ENCODE measurements around the gene NSD2.
"Not testable (repeated sequence)": the region's sequence is repeated elsewhere in the genome, so short reads cannot be mapped to it uniquely, and the experiment has no call there.

Gene NSD2

GRCh38 chr4:1831331-1831730 lies 39.9 kb upstream of the NSD2 start:
- Histone ChIP-seq H3K9me3 (ENCODE audit: control insufficient read depth in 1 of 2, low read length in 2 of 2) (no peaks in the 10 kb centered on the region), H3K27ac (ENCODE audit: low read depth, low read length) (no peak overlapping the region), H3K36me3 (ENCODE audit: control insufficient read depth in 1 of 2, insufficient read depth in 2 of 2, low read length in 2 of 2) (peaks cover 25 to 74% of the 10 kb centered on the region in 2 donors), H3K27me3 (ENCODE audit: control insufficient read depth in 1 of 2, insufficient read depth in 2 of 2, low read length in 2 of 2) (no peaks in the 10 kb centered on the region), H3K9ac (ENCODE audit: low read depth in 1 of 2, low read length in 2 of 2) (no peak overlapping the region), H3K4me3 (ENCODE audit: low read depth in 1 of 2, low read length in 2 of 2) (no peak overlapping the region), H3K4me1 (ENCODE audit: control insufficient read depth in 1 of 2, insufficient read depth in 2 of 2, low read length in 2 of 2) (no peaks in the 10 kb centered on the region)

GRCh38 chr4:1832690-1833089 lies 38.5 kb upstream of the NSD2 start:
- no peak overlapping the region for H3K27ac ChIP-seq (ENCODE audit: low read depth, low read length)
- H3K27me3 ChIP-seq (ENCODE audit: control insufficient read depth in 1 of 2, insufficient read depth in 2 of 2, low read length in 2 of 2) = no peaks in the 10 kb centered on the region
- H3K4me1 ChIP-seq (ENCODE audit: control insufficient read depth in 1 of 2, insufficient read depth in 2 of 2, low read length in 2 of 2) = no peaks in the 10 kb centered on the region
- H3K36me3 ChIP-seq (ENCODE audit: control insufficient read depth in 1 of 2, insufficient read depth in 2 of 2, low read length in 2 of 2) = peaks cover 26 to 75% of the 10 kb centered on the region in 2 donors
- H3K4me3 ChIP-seq (ENCODE audit: low read depth in 1 of 2, low read length in 2 of 2) = no peak overlapping the region
- H3K9me3 ChIP-seq (ENCODE audit: control insufficient read depth in 1 of 2, low read length in 2 of 2) = no peaks in the 10 kb centered on the region
- H3K9ac ChIP-seq (ENCODE audit: low read depth in 1 of 2, low read length in 2 of 2) = no peak overlapping the region

GRCh38 chr4:1833307-1834046 lies 37.7 kb upstream of the NSD2 start:
- Histone ChIP-seq H3K9me3 (ENCODE audit: control insufficient read depth in 1 of 2, low read length in 2 of 2) (no peaks in the 10 kb centered on the region), H3K27ac (ENCODE audit: low read depth, low read length) (no peak overlapping the region), H3K27me3 (ENCODE audit: control insufficient read depth in 1 of 2, insufficient read depth in 2 of 2, low read length in 2 of 2) (no peaks in the 10 kb centered on the region), H3K4me3 (ENCODE audit: low read depth in 1 of 2, low read length in 2 of 2) (no peak overlapping the region), H3K9ac (ENCODE audit: low read depth in 1 of 2, low read length in 2 of 2) (no peak overlapping the region), H3K36me3 (ENCODE audit: control insufficient read depth in 1 of 2, insufficient read depth in 2 of 2, low read length in 2 of 2) (peaks cover 26 to 77% of the 10 kb centered on the region in 2 donors), H3K4me1 (ENCODE audit: control insufficient read depth in 1 of 2, insufficient read depth in 2 of 2, low read length in 2 of 2) (no peaks in the 10 kb centered on the region)

GRCh38 chr4:1834047-1834775 lies 37.0 kb upstream of the NSD2 start:
- H3K9me3 ChIP-seq (ENCODE audit: control insufficient read depth in 1 of 2, low read length in 2 of 2) = no peaks in the 10 kb centered on the region
- H3K36me3 ChIP-seq (ENCODE audit: control insufficient read depth in 1 of 2, insufficient read depth in 2 of 2, low read length in 2 of 2) = peaks cover 28 to 85% of the 10 kb centered on the region in 2 donors
- no peaks in the 10 kb centered on the region for H3K27me3 ChIP-seq (ENCODE audit: control insufficient read depth in 1 of 2, insufficient read depth in 2 of 2, low read length in 2 of 2)
- no peak overlapping the region for H3K9ac ChIP-seq (ENCODE audit: low read depth in 1 of 2, low read length in 2 of 2)
- no peak overlapping the region for H3K27ac ChIP-seq (ENCODE audit: low read depth, low read length)
- H3K4me3 ChIP-seq (ENCODE audit: low read depth in 1 of 2, low read length in 2 of 2) = no peak overlapping the region
- H3K4me1 ChIP-seq (ENCODE audit: control insufficient read depth in 1 of 2, insufficient read depth in 2 of 2, low read length in 2 of 2) = no peaks in the 10 kb centered on the region

- not testable (repeated sequence) for H3K9ac ChIP-seq (ENCODE audit: low read depth in 1 of 2, low read length in 2 of 2); H3K27ac ChIP-seq (ENCODE audit: low read depth, low read length); H3K4me1 ChIP-seq (ENCODE audit: control insufficient read depth in 1 of 2, insufficient read depth in 2 of 2, low read length in 2 of 2); H3K4me3 ChIP-seq (ENCODE audit: low read depth in 1 of 2, low read length in 2 of 2); H3K9me3 ChIP-seq (ENCODE audit: control insufficient read depth in 1 of 2, low read length in 2 of 2); H3K27me3 ChIP-seq (ENCODE audit: control insufficient read depth in 1 of 2, insufficient read depth in 2 of 2, low read length in 2 of 2)
- H3K36me3 ChIP-seq (ENCODE audit: control insufficient read depth in 1 of 2, insufficient read depth in 2 of 2, low read length in 2 of 2) = peaks cover 38 to 82% of the 10 kb centered on the region in 2 donors
Measured at GRCh38 chr4:1835836-1836235, 35.4 kb upstream of the NSD2 start.

GRCh38 chr4:1836650-1837049 lies 34.5 kb upstream of the NSD2 start:
- H3K9ac ChIP-seq (ENCODE audit: low read depth in 1 of 2, low read length in 2 of 2) = no peak overlapping the region
- H3K27me3 ChIP-seq (ENCODE audit: control insufficient read depth in 1 of 2, insufficient read depth in 2 of 2, low read length in 2 of 2) = no peaks in the 10 kb centered on the region
- no peak overlapping the region for H3K27ac ChIP-seq (ENCODE audit: low read depth, low read length)
- no peaks in the 10 kb centered on the region for H3K4me1 ChIP-seq (ENCODE audit: control insufficient read depth in 1 of 2, insufficient read depth in 2 of 2, low read length in 2 of 2)
- H3K4me3 ChIP-seq (ENCODE audit: low read depth in 1 of 2, low read length in 2 of 2) = no peak overlapping the region
- H3K9me3 ChIP-seq (ENCODE audit: control insufficient read depth in 1 of 2, low read length in 2 of 2) = no peaks in the 10 kb centered on the region
- peaks cover 39 to 82% of the 10 kb centered on the region in 2 donors for H3K36me3 ChIP-seq (ENCODE audit: control insufficient read depth in 1 of 2, insufficient read depth in 2 of 2, low read length in 2 of 2)

- Histone ChIP-seq H3K36me3 (ENCODE audit: control insufficient read depth in 1 of 2, insufficient read depth in 2 of 2, low read length in 2 of 2) (peaks cover 37 to 83% of the 10 kb centered on the region in 2 donors), H3K4me1 (ENCODE audit: control insufficient read depth in 1 of 2, insufficient read depth in 2 of 2, low read length in 2 of 2) (no peaks in the 10 kb centered on the region), H3K9me3 (ENCODE audit: control insufficient read depth in 1 of 2, low read length in 2 of 2) (no peaks in the 10 kb centered on the region), H3K9ac (ENCODE audit: low read depth in 1 of 2, low read length in 2 of 2) (no peak overlapping the region), H3K27ac (ENCODE audit: low read depth, low read length) (no peak overlapping the region), H3K27me3 (ENCODE audit: control insufficient read depth in 1 of 2, insufficient read depth in 2 of 2, low read length in 2 of 2) (no peaks in the 10 kb centered on the region), H3K4me3 (ENCODE audit: low read depth in 1 of 2, low read length in 2 of 2) (no peak overlapping the region)
Measured at GRCh38 chr4:1837069-1837468, 34.1 kb upstream of the NSD2 start.

- Histone ChIP-seq H3K27me3 (ENCODE audit: control insufficient read depth in 1 of 2, insufficient read depth in 2 of 2, low read length in 2 of 2) (no peaks in the 10 kb centered on the region), H3K9ac (ENCODE audit: low read depth in 1 of 2, low read length in 2 of 2) (no peak overlapping the region), H3K4me3 (ENCODE audit: low read depth in 1 of 2, low read length in 2 of 2) (no peak overlapping the region), H3K27ac (ENCODE audit: low read depth, low read length) (no peak overlapping the region), H3K4me1 (ENCODE audit: control insufficient read depth in 1 of 2, insufficient read depth in 2 of 2, low read length in 2 of 2) (no peaks in the 10 kb centered on the region), H3K9me3 (ENCODE audit: control insufficient read depth in 1 of 2, low read length in 2 of 2) (no peaks in the 10 kb centered on the region), H3K36me3 (ENCODE audit: control insufficient read depth in 1 of 2, insufficient read depth in 2 of 2, low read length in 2 of 2) (peaks cover 43 to 81% of the 10 kb centered on the region in 2 donors)
Measured at GRCh38 chr4:1839282-1839681, 31.9 kb upstream of the NSD2 start.

GRCh38 chr4:1841201-1841886 lies 29.8 kb upstream of the NSD2 start:
- Histone ChIP-seq H3K9ac (ENCODE audit: low read depth in 1 of 2, low read length in 2 of 2) (no peak overlapping the region), H3K4me1 (ENCODE audit: control insufficient read depth in 1 of 2, insufficient read depth in 2 of 2, low read length in 2 of 2) (no peaks in the 10 kb centered on the region), H3K9me3 (ENCODE audit: control insufficient read depth in 1 of 2, low read length in 2 of 2) (no peaks in the 10 kb centered on the region), H3K4me3 (ENCODE audit: low read depth in 1 of 2, low read length in 2 of 2) (no peak overlapping the region), H3K36me3 (ENCODE audit: control insufficient read depth in 1 of 2, insufficient read depth in 2 of 2, low read length in 2 of 2) (peaks cover 43 to 75% of the 10 kb centered on the region in 2 donors), H3K27ac (ENCODE audit: low read depth, low read length) (no peak overlapping the region), H3K27me3 (ENCODE audit: control insufficient read depth in 1 of 2, insufficient read depth in 2 of 2, low read length in 2 of 2) (no peaks in the 10 kb centered on the region)

GRCh38 chr4:1841887-1842210 lies 29.3 kb upstream of the NSD2 start:
- Histone ChIP-seq H3K9ac (ENCODE audit: low read depth in 1 of 2, low read length in 2 of 2) (no peak overlapping the region), H3K9me3 (ENCODE audit: control insufficient read depth in 1 of 2, low read length in 2 of 2) (no peaks in the 10 kb centered on the region), H3K4me3 (ENCODE audit: low read depth in 1 of 2, low read length in 2 of 2) (no peak overlapping the region), H3K27ac (ENCODE audit: low read depth, low read length) (no peak overlapping the region), H3K36me3 (ENCODE audit: control insufficient read depth in 1 of 2, insufficient read depth in 2 of 2, low read length in 2 of 2) (peaks cover 43 to 75% of the 10 kb centered on the region in 2 donors), H3K27me3 (ENCODE audit: control insufficient read depth in 1 of 2, insufficient read depth in 2 of 2, low read length in 2 of 2) (no peaks in the 10 kb centered on the region), H3K4me1 (ENCODE audit: control insufficient read depth in 1 of 2, insufficient read depth in 2 of 2, low read length in 2 of 2) (no peaks in the 10 kb centered on the region)

All from duodenal mucosa (tissue), 2 donors.